Left hindlimb (tissue), 1 donor: ENCODE measurements around the gene POU2AF3.
"Not testable (repeated sequence)": the region's sequence is repeated elsewhere in the genome, so short reads cannot be mapped to it uniquely, and the experiment has no call there.

ENCODE experiments used
- DNase-seq: peaks from one replicate; pipeline ENCODE4 v3.0.0-alpha.2; 2018

Gene POU2AF3

GRCh38 chr11:111301004-111301841 lies 2.9 kb downstream of the POU2AF3 start:
- no peak for DNase-seq

GRCh38 chr11:111301842-111302118 lies 3.4 kb downstream of the POU2AF3 start:
- DNase-seq = no peak

- no peak for DNase-seq
Observed at GRCh38 chr11:111302298-111302697, 4.0 kb downstream of the POU2AF3 start.

- DNase-seq = no peak
Observed at GRCh38 chr11:111303461-111303860, 5.1 kb downstream of the POU2AF3 start.

- no peak for DNase-seq
Observed at GRCh38 chr11:111305162-111305802, 6.9 kb downstream of the POU2AF3 start.

- DNase-seq = no peak
Observed at GRCh38 chr11:111305876-111306275, 7.5 kb downstream of the POU2AF3 start.

GRCh38 chr11:111306321-111306720 lies 8.0 kb downstream of the POU2AF3 start:
- no peak for DNase-seq

- DNase-seq = no peak
Observed at GRCh38 chr11:111307472-111308108, 9.2 kb downstream of the POU2AF3 start.

GRCh38 chr11:111308140-111308539 lies 9.8 kb downstream of the POU2AF3 start:
- DNase-seq = no peak

- DNase-seq = no peak
Observed at GRCh38 chr11:111309215-111309915, 11.0 kb downstream of the POU2AF3 start.

- DNase-seq = no peak
Observed at GRCh38 chr11:111310088-111310487, 11.7 kb downstream of the POU2AF3 start.

GRCh38 chr11:111310723-111311122 lies 12.4 kb downstream of the POU2AF3 start:
- no peak for DNase-seq

- no peak for DNase-seq
Observed at GRCh38 chr11:111312076-111312475, 13.7 kb downstream of the POU2AF3 start.

- no peak for DNase-seq
Observed at GRCh38 chr11:111319296-111319695, 20.9 kb downstream of the POU2AF3 start.

- not testable (repeated sequence) for DNase-seq
Observed at GRCh38 chr11:111320199-111320598, 21.9 kb downstream of the POU2AF3 start.

- DNase-seq = no peak
Observed at GRCh38 chr11:111320728-111321568, 22.6 kb downstream of the POU2AF3 start.

- no peak for DNase-seq
Observed at GRCh38 chr11:111322534-111322933, 24.2 kb downstream of the POU2AF3 start.

GRCh38 chr11:111324277-111324720 lies 26.0 kb downstream of the POU2AF3 start:
- no peak for DNase-seq

- DNase-seq = no peak
Observed at GRCh38 chr11:111325259-111325658, 26.9 kb downstream of the POU2AF3 start.

GRCh38 chr11:111326824-111327223 lies 28.5 kb downstream of the POU2AF3 start:
- DNase-seq = no peak

- DNase-seq = no peak
Observed at GRCh38 chr11:111327908-111328624, 29.7 kb downstream of the POU2AF3 start.
